GM11168 (cell line): Measurements from ENCODE around the gene CORT.
"Not testable (repeated sequence)": the region's sequence is repeated elsewhere in the genome, so short reads cannot be mapped to it uniquely, and the experiment has no call there.

Experiments used
- in situ Hi-C: fragments of 300-500 bp; cut with MboI; formaldehyde crosslinking; loops from one replicate; pipeline ENCODE4 v1.12.0; 2022; ENCODE audit warnings: low sequenced_read_pairs; ENCODE audit not compliant: unreplicated experiment

Gene CORT

GRCh38 chr1:10434590-10434989 lies 15.2 kb upstream of the CORT start:
- in situ Hi-C loops = loop anchor here (5.0 kb wide), 1 partner anchor 58 kb away; no protein-coding TSS in a partner anchor

GRCh38 chr1:10437052-10437451 lies 12.8 kb upstream of the CORT start:
- in situ Hi-C loops = no loop called here

DNA sequence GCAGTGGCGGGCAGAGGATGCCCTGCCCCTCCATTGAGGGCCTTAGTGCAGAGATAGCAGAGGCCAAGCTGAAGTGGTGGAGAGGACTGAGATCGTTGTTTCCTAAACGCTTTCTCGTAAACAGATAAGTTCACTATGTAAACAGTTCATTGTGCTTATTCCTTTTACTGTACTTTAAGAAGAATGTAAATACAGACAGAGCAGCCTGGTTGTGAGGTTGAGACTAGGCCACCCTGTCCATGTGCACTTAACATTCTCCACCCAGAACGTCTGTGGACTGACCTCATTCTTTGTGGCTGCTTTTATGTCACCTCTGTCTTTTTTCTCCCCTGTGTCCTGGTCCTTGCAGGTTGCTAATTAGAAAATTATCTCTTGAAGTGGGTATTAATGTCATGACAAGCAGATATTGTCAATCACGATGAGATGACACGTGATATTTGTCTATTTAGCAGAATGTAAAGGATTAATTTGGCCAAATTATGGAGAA lies 11.1 kb upstream of the CORT start:
- in situ Hi-C loops = no loop called here

DNA sequence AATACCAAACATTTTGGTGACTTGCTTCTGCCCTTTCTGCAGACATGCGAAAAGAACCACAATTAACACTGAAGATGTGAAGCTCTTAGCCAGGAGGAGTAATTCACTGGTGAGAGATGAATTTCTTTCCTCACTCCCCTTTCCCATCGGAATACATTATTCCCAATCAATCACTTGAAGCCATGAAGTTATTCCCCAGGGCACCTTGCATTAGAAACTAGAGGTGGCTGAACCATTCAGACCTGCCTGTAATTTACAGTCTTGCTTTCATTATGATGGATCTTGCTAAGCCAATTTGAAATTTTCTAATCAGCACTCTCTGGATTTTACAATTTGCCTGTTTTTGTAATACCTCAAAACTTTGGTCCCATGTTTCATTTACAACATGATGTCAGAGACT lies 9.5 kb upstream of the CORT start:
- in situ Hi-C loops = no loop called here

DNA sequence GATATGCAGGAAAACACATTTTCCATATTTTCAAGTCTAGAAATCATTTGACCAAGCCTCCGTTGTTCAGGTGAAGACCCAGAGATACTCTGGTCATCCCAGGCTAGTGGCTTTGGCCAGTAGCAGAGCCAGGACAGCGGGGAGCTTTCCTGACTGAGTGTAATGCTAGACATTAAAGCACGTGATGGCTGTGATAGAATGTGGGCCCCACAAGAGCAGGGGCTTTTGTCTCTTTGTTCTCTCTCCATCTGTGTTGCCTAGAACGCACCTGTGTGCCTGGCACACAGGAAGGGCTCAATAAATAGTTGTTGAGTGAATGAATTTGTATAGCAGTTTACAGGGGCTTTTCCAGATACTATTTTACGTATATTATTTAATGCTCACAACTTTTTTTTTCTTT lies 9.0 kb upstream of the CORT start:
- in situ Hi-C loops = no loop called here

- in situ Hi-C loops = no loop called here
Measured at GRCh38 chr1:10444248-10444647, 5.6 kb upstream of the CORT start.

DNA sequence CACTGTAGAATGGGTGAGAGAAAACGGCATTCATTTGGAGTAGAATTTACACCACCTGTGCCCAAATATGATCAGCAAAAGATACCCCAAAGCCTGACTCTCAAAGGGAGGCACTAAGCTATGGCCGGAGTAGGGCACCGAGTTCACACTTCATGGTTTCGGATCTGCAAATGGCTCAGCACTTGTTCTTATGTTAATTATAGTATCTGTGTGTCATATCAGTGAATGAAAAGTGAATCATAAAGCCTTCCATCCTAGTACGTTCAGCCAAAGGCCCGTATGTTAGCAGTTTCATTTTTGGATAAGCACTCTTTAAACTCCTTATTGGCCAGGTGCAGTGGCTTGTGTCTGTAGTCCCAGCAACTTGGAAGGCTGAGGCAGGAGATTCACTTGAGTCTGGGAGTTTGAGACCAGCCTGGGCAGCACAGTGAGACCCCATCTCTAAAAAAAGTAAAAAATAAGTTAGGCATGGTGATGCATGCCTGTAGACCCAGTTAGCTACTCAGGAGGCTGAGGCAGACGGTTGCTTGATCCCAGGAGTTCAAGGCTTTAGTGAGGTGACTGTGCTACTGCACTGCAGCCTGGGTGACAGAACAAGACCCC lies 4.9 kb upstream of the CORT start:
- in situ Hi-C loops = no loop called here

DNA sequence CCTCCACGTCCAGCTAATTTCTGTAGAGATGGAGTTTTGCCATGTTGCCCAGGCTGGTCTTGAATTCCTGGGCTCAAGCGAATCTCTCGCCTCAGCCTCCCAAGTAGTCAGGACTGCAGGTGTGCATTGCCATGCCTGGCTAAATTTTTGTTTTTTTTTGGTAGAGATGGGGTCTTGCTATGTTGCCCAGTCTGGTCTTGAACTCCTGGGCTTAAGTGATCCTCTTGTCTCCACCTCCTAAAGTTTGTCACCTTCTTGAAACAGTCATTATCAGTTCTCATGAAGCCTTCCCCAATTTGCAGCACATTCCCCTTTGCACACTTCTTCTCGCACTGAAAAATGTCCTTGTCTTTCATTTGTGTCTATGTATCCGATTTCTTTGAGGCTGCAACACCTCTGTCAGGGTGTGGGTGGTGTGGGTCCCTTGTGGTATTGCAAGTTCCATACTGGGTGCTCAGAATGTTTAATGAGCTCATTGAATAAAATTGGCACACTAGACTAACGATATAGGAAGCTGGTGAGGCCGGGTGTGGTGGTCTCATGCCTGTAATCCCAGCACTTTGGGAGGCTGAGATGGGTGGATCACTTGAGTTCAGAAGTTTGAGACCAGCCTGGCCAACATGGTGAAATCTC lies 2.9 kb upstream of the CORT start:
- in situ Hi-C loops = no loop called here

- in situ Hi-C loops = no loop called here
Measured at GRCh38 chr1:10450156-10450814, 454 bp downstream of the CORT start.

DNA sequence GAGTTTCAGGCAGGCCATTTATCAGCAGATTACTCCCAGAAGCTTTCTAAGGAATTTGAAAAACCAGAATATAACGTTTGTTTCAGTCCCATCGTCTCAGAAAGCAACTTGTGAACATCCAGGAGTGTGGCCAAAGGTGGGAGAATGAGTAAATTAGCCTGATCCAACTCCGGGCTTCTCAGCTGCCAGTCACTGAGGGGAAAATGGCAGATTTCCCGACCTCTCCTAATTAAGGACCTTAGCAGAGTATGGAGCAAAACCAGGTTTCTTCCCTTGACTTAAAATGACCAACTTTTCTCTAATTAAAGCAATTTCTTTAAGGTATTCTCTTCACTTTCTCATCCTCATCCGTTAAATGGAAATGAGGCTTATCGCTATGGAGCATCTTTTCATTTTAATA lies 1.0 kb downstream of the CORT start:
- in situ Hi-C loops = no loop called here

- in situ Hi-C loops = no loop called here
Measured at GRCh38 chr1:10451287-10451686, 1.5 kb downstream of the CORT start.

GRCh38 chr1:10456048-10456447 lies 6.2 kb downstream of the CORT start:
- in situ Hi-C loops = no loop called here

- in situ Hi-C loops = no loop called here
Measured at GRCh38 chr1:10456661-10457060, 6.8 kb downstream of the CORT start.

- in situ Hi-C loops = not testable (repeated sequence)
Measured at GRCh38 chr1:10457462-10457861, 7.6 kb downstream of the CORT start.

- in situ Hi-C loops = no loop called here
Measured at GRCh38 chr1:10457875-10458274, 8.0 kb downstream of the CORT start.

DNA sequence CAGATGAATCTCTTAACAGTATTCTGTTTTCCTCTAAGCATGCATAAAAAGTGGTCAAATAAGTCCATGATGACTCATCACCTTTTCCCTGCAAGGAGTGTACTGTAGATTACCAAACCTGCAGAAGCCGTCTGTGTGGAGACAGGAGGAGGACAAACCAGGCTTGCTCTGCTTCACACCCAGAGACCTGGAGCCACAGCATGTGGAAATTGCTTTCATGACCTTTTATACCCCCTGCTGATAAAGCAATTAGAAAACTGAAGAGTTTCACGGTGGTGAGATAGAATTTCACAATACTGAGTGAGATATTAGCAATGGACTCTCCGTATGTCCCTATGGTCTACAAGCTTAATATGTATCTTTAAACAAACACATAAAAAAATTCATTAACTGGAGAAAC lies 9.4 kb downstream of the CORT start:
- in situ Hi-C loops = no loop called here

GRCh38 chr1:10467078-10467477 lies 17.2 kb downstream of the CORT start:
- in situ Hi-C loops = no loop called here

DNA sequence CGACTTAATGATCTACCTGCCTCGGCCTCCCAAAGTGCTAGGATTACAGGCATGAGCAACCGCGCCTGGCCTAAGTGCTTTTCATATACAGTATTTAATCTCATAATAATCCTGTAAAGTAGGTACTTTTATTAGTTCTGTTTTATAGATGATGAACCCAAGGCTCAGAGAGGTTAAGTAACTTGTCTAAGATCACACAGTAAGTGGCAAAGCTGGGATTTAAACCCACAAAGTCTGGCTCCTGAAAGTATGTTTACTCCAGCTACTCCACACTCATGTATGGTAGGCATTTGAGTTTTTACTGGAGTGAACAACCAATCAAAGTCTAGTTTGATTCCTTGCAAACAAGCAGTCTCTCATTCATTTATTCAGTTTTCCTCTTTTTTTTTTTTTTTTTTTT lies 20.2 kb downstream of the CORT start:
- in situ Hi-C loops = no loop called here

DNA sequence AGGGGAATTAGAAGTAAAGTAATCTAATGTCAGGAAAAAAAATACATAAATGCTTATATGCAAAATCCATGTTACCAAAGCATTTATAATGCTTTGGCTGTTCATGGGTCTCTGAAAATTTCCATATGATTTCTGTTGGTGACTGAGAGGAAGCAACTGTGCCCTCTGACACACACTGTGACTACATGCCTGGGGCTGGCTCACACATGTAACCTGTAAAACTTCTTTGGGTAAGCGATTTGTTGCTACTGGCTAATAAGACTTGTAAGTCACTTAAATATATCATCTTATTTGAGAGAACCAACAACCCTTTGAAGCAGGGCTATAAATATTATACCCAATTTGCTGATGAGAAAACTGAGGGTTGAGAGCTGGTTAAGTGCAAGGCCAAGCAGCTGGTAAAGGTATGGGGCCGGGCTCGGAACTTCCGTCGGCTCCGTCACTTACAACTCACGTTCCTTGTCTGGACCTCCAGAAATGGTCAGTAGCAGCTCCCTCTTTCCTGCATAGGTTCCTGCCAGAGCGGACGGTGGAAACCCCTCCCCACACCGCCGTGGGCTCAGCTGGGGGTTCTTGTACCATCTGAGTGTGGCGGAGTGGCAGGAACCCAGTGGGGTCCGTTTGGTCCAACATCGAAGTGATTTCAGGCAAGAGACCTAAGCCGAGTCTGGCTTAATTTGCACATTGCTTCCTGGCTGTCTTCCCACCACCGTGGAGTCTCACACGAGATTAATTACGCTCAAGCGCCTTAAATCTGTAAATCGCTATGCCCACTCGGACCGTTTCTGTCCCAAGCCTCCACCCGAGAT lies 21.8 kb downstream of the CORT start:
- in situ Hi-C loops = no loop called here

DNA sequence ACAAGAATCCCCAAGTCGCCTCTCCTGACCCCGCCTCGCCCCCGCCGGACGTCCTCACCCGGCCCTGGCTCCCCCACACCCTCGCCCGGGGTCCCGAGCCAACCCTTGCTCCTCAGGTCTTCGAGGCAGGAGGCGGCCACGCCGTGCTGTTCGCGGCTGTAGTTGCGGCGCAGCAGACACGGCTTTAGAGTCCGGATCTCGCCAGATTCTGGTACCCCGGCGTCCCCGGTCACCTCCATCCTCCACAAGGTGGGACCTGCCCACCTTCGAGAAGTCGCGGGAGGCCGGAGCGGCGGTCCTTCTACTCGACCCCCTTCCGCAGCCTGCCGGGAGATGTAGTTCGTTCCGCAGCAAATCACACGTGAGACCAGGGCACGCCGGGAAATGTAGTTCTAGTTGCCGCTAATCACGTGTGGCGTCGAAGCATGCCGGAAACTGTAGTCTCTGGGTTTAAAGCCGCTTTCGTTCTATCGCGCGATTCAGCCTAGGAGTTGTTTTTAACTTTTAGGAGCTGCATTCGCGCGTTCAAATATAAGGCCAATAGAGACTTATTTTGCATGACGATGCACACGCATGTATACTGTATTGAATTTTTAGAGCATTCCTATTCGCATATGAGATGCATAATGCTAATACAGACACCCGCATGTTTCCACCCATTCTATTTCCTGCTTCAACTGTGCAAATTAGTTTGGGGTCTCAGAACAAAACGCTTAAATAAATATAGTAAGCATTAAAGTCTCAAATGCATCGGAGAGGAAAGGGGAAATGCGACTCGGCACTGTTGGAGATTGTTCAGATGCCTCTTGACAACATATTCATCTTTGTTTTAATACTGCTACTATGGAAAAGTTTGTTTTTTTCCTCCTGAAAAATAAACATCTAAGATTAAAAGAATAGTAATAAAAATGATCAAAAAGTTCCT lies 22.7 kb downstream of the CORT start, which contains the start of gene DFFA:
DFFA (minus strand) TSS at position 310 of the 925 bp plus-strand sequence; CDS start at position 239, 71 bp downstream.
- in situ Hi-C loops = no loop called here
